ENCODE results near the gene PAPPA2.

DNA sequence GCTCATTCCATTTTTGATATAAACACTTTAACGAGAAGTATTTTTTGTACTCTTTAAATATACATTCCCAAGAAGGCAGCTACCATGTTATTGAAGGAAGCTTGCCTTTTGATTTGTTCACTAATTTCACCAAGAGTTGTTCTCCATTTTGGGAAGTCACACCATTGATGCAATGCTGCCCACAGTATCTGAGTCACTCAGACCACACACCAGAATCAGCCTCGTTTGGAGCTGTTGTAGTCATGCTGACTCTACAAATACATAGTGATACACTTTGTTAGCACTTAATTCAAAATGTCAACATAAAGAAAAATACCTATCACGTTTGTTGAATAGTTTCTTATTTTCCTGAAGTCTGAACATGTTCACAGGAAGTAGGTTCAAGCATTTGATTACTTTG lies 78.7 kb downstream of the PAPPA2 start:
- no peak for TF ChIP-seq CTCF (conservative IDR thresholded peaks at IDR 0.05)
- no peak for TF ChIP-seq EZH2 (IDR thresholded peaks at IDR 0.05; ENCODE audit: low read depth)

Data from PC-9 (cell line).